Measurements from ENCODE around the gene ACMSD. TPM values are rescaled to one million over a fixed set of nuclear protein-coding genes. Genes with fewer than 3 reads are reported as not detected.
"Not testable (repeated sequence)": the region's sequence is repeated elsewhere in the genome, so short reads cannot be mapped to it uniquely, and the experiment has no call there.

Gene ACMSD
- total and polyA plus RNA-seq, 2 experiments from 2014 or later: 6.7 to 8.6 TPM

DNA sequence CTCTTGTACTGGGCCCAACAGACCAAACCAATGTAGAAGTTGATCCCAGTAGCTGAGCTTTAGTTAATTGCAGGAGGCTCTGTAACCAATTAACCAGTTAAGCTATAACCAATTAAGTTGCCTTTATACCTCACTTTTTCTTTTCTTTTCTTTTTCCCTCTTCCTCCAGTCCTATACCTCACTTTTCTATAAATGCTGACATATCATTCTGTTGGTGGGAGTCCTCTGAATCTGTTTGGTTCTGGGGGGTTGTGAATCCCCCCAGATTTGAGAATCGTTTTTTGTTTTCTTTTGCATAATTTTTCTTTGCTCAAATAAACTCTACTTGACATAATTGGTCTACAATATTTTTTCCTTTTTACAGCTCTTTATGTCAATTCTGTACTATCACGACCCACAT, 38.1 kb upstream of the ACMSD start:
- Histone ChIP-seq H3K27ac (no peak overlapping the region), H3K36me3 (replicated peaks; ENCODE audit: insufficient read depth, low read depth) (no peaks in the 10 kb centered on the region), H3K4me3 (no peak overlapping the region), H3K9me3 (ENCODE audit: low read depth) (no peaks in the 10 kb centered on the region), H3K79me2 (no peaks in the 10 kb centered on the region), H2AFZ (no peak overlapping the region), H3K4me1 (ENCODE audit: insufficient read depth) (no peaks in the 10 kb centered on the region), H4K20me1 (ENCODE audit: insufficient read depth, poor library complexity, severe bottlenecking) (no peaks in the 10 kb centered on the region), H3K27me3 (no peaks in the 10 kb centered on the region), H3K4me2 (no peak overlapping the region), H3K9me2 (replicated peaks; ENCODE audit: insufficient read depth) (no peaks in the 10 kb centered on the region)
- TF ChIP-seq CTCF (IDR thresholded peaks at IDR 0.05; ENCODE audit: poor library complexity) (no peak), EZH2phosphoT487 (IDR thresholded peaks at IDR 0.05; ENCODE audit: low read depth, severe bottlenecking, unreplicated experiment) (no peak), EZH2 (IDR thresholded peaks at IDR 0.05; ENCODE audit: borderline replicate concordance) (no peak)
- DNase-seq (ENCODE audit: low spot score): no peak
- 83% methylated on average over 2 of the region's 2 CpGs for WGBS (ENCODE audit: low lambda C conversion rate, missing lambda C conversion rate)

- not testable (repeated sequence) for H3K27ac ChIP-seq; H3K4me1 ChIP-seq (ENCODE audit: insufficient read depth); H3K4me2 ChIP-seq; H2AFZ ChIP-seq; H3K27me3 ChIP-seq; H4K20me1 ChIP-seq (ENCODE audit: insufficient read depth, poor library complexity, severe bottlenecking); DNase-seq (ENCODE audit: low spot score); H3K36me3 ChIP-seq (replicated peaks; ENCODE audit: insufficient read depth, low read depth); H3K4me3 ChIP-seq; H3K79me2 ChIP-seq; H3K9me2 ChIP-seq (replicated peaks; ENCODE audit: insufficient read depth); H3K9me3 ChIP-seq (ENCODE audit: low read depth)
- WGBS (ENCODE audit: low lambda C conversion rate, missing lambda C conversion rate): 81% methylated on average over 13 of the region's 13 CpGs
These were observed 34.6 kb upstream of the ACMSD start for GRCh38 chr2:134803609-134804405.

GRCh38 chr2:134815741-134816140, 22.7 kb upstream of the ACMSD start:
- DNase-seq (ENCODE audit: low spot score): no peak
- Histone ChIP-seq H3K4me3 (no peak overlapping the region), H3K27ac (no peak overlapping the region), H3K27me3 (no peaks in the 10 kb centered on the region), H3K4me1 (ENCODE audit: insufficient read depth) (no peaks in the 10 kb centered on the region), H2AFZ (no peak overlapping the region), H3K79me2 (no peaks in the 10 kb centered on the region), H3K36me3 (replicated peaks; ENCODE audit: insufficient read depth, low read depth) (no peaks in the 10 kb centered on the region), H3K9me2 (replicated peaks; ENCODE audit: insufficient read depth) (no peaks in the 10 kb centered on the region), H3K4me2 (no peak overlapping the region), H3K9me3 (ENCODE audit: low read depth) (peaks cover 3% of the 10 kb centered on the region), H4K20me1 (ENCODE audit: insufficient read depth, poor library complexity, severe bottlenecking) (no peaks in the 10 kb centered on the region)
- no peak for TF ChIP-seq EZH2 (IDR thresholded peaks at IDR 0.05; ENCODE audit: borderline replicate concordance)
- no peak for TF ChIP-seq EZH2phosphoT487 (IDR thresholded peaks at IDR 0.05; ENCODE audit: low read depth, severe bottlenecking, unreplicated experiment)
- 65% methylated on average over 1 of the region's 1 CpG for WGBS (ENCODE audit: low lambda C conversion rate, missing lambda C conversion rate)

DNA sequence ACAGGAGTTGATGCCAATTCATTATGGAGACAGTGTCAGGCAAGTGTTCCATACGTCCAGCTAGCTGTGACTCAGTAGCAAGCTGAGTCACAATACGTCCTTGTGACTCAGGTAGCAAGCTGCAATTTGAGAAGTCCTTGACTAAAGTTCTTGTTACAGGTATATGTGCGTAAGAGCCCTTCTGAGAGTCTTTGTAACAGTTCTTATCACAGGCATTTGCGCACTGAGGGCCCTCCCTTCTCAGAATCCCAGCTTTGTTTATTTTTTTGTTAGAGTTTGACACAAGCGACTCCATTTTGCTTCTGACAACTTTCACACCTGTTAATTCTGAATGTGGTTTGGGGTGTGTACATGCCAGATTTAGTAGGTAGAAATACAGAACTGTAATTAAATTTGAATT, 20.1 kb upstream of the ACMSD start:
- Histone ChIP-seq H3K27ac (peak overlapping the region; percentile 86), H3K4me1 (ENCODE audit: insufficient read depth) (no peaks in the 10 kb centered on the region), H3K36me3 (replicated peaks; ENCODE audit: insufficient read depth, low read depth) (no peaks in the 10 kb centered on the region), H3K27me3 (no peaks in the 10 kb centered on the region), H3K9me3 (ENCODE audit: low read depth) (no peaks in the 10 kb centered on the region), H4K20me1 (ENCODE audit: insufficient read depth, poor library complexity, severe bottlenecking) (no peaks in the 10 kb centered on the region), H3K4me3 (no peak overlapping the region), H3K9me2 (replicated peaks; ENCODE audit: insufficient read depth) (no peaks in the 10 kb centered on the region), H3K79me2 (no peaks in the 10 kb centered on the region), H3K4me2 (no peak overlapping the region), H2AFZ (no peak overlapping the region)
- WGBS (ENCODE audit: low lambda C conversion rate, missing lambda C conversion rate): 60% methylated on average over 5 of the region's 5 CpGs
- no peak for TF ChIP-seq EZH2 (IDR thresholded peaks at IDR 0.05; ENCODE audit: borderline replicate concordance)
- no peak for TF ChIP-seq EZH2phosphoT487 (IDR thresholded peaks at IDR 0.05; ENCODE audit: low read depth, severe bottlenecking, unreplicated experiment)
- no peak for TF ChIP-seq CTCF (IDR thresholded peaks at IDR 0.05; ENCODE audit: poor library complexity)
- DNase-seq (ENCODE audit: low spot score): peak; percentile 64
